Measurements from ENCODE around the gene PTPN7.
"Not testable (repeated sequence)": the region's sequence is repeated elsewhere in the genome, so short reads cannot be mapped to it uniquely, and the experiment has no call there.

Gene PTPN7

GRCh38 chr1:202149566-202149965 is 10.8 kb downstream of the PTPN7 start:
- no peak for DNase-seq

GRCh38 chr1:202148391-202148790 is 12.0 kb downstream of the PTPN7 start:
- no peak for DNase-seq

GRCh38 chr1:202146993-202147392 is 13.4 kb downstream of the PTPN7 start:
- no peak for DNase-seq

GRCh38 chr1:202146279-202146678 is 14.1 kb downstream of the PTPN7 start:
- DNase-seq, result no peak

- DNase-seq, result not testable (repeated sequence)
Measured at GRCh38 chr1:202145744-202146140, 14.7 kb downstream of the PTPN7 start.

- no peak for DNase-seq
Measured at GRCh38 chr1:202145068-202145743, 15.2 kb downstream of the PTPN7 start.

- DNase-seq, result peak; percentile 57
Measured at GRCh38 chr1:202144402-202145067, 15.9 kb downstream of the PTPN7 start, which contains the start of gene ARL8A. ARL8A (minus strand) TSS chr1:202144737; CDS start chr1:202144572, 165 bp downstream.

- DNase-seq, result no peak
Measured at GRCh38 chr1:202143768-202144401, 16.5 kb downstream of the PTPN7 start.

GRCh38 chr1:202143011-202143767 is 17.2 kb downstream of the PTPN7 start:
- DNase-seq, result no peak

GRCh38 chr1:202141468-202141867 is 18.9 kb downstream of the PTPN7 start:
- not testable (repeated sequence) for DNase-seq

GRCh38 chr1:202140833-202141232 is 19.6 kb downstream of the PTPN7 start:
- no peak for DNase-seq

GRCh38 chr1:202135221-202135721 is 25.1 kb downstream of the PTPN7 start:
- peak; percentile 44 for DNase-seq

- no peak for DNase-seq
Measured at GRCh38 chr1:202134645-202135172, 25.7 kb downstream of the PTPN7 start.

GRCh38 chr1:202133989-202134388 is 26.4 kb downstream of the PTPN7 start:
- no peak for DNase-seq

- DNase-seq, result no peak
Measured at GRCh38 chr1:202133496-202133895, 26.9 kb downstream of the PTPN7 start.

- no peak for DNase-seq
Measured at GRCh38 chr1:202133001-202133400, 27.4 kb downstream of the PTPN7 start.

- DNase-seq, result no peak
Measured at GRCh38 chr1:202131956-202132821, 28.2 kb downstream of the PTPN7 start.

GRCh38 chr1:202130816-202131522 is 29.4 kb downstream of the PTPN7 start:
- DNase-seq, result no peak

- DNase-seq, result no peak
Measured at GRCh38 chr1:202130297-202130721, 30.1 kb downstream of the PTPN7 start.

- no peak for DNase-seq
Measured at GRCh38 chr1:202129453-202130296, 30.7 kb downstream of the PTPN7 start.

Data from activated gamma-delta T cell treated with Interleukin-2 at 50 U/mL for 16 hours (primary cell).